CMK (cell line): Measurements from ENCODE around the gene CDC25B.
"Not testable (repeated sequence)": the region's sequence is repeated elsewhere in the genome, so short reads cannot be mapped to it uniquely, and the experiment has no call there.

ENCODE experiments used
- DNase-seq: peaks from one replicate; pipeline ENCODE4 v3.0.0-alpha.2; 2010; ENCODE audit warnings: low read depth

The CDC25B gene

DNA sequence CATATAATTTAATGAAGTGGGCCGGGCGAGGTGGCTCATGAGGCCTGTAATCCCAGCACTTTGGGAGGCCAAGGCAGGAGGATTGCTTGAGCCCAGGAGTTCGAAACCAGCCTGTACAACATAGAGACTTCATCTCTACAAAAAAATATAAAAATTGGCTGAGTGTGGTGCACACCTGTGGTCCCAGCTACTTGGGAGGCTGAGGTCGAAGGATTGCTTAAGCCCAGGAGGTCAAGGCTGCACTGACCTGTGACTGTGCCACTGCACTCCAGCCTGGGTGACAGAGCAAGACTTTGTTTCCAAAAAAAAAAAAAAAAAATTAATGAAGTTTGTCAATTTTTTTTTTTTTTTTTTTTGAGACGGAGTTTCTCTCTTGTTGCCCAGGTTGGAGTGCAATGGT, 33.8 kb downstream of the CDC25B start:
- not testable (repeated sequence) for DNase-seq

DNA sequence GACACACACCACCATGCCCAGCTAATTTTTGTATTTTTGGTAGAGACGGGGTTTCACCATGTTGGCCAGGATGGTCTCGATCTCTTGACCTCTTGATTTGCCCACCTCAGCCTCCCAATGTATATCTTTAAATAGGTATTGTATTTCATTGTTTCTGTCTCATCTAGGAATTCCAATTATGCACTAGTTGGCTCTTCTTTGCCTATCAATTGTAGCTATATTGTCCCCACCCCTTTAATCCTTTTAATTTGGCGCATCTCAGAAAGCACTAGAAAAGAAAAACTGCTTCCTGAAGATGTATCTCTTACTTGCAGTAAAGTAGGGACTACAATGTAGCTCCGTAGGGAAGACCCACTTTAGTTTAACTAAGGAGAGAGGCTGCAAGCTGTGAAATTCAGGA, 40.0 kb downstream of the CDC25B start:
- no peak for DNase-seq

DNA sequence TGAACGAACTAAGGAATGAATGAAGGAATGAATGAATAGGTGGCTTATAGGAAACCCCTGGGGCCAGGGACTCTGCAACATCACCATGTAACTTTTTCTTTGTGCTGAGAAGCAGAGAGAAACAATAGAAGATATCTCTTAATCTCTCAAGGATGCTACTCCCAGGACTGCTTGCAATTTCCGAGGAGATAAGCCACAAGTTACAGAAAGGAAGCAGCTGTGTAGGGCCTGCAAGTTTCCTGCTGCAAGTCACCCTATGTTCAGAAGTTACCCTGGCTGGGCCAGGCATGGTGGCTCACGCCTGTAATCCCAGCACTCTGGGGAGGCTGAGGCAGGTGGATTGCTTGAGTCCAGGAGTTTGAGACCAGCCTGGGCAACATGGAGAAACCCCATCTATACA, 43.2 kb downstream of the CDC25B start:
- peak; percentile 77 for DNase-seq

DNA sequence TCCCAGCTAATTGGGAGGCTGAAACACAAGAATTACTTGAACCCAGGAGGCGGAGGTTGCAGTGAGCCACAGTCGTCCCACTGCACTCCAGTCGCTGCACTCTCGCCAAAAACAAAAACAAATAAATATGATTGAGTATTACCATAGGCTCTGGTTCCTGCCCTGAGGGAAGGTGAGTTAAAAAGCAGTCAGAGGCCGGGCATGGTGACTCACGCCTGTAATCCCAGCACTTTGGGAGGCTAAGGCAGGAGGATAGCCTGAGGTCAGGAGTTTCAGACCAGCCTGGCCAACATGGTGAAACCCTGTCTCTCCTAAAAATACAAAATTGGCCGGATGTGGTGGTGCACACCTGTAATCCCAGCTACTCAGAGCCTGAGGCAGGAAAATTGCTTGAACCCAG, 44.1 kb downstream of the CDC25B start:
- not testable (repeated sequence) for DNase-seq

DNA sequence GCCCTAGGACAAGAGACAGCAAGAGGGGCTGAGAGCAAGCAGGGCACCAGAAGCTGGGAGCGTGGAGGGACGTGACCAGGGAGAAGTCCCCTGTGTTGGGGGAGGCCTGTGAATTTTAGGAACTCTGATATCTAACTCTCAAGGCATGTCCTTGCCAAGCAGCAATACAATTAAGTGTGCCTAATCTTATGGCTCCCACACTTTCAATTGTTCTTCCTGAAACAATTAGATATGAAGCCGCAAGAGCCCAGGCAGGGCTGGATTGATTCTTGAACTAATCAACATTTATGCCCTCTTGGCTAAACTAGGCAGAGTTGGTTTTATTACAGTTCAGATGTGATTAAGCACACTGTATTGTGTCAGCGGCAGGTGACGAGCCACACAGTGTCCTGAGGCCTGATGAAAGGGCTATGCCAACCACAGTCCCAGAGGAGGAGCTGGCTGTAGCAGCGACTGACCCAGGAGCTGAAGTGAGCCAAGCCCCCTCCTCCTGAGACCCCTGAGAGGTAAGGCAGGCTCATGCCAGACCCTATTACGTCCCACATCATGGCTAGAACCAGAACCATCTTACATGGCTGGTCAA, 46.3 kb downstream of the CDC25B start:
- no peak for DNase-seq

DNA sequence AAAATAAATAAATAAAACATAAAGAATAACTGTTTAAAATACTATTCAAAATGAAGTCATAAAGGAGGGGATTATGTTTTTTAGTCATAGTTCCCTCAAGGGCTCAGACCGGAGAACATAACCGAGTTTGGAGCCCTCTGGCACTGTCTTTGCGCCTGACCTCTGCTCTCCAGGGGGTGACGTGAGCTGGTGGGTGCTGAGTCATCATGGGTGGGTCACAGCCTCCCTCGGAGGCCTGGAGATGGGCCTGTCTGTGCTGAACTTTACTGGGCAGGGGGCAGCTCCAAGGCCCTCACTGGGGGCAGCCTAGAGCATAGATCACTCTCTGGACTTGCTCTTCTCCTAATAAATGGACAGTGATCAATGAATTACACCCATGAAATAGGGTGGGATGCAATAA, 47.4 kb downstream of the CDC25B start:
- DNase-seq, result no peak

DNA sequence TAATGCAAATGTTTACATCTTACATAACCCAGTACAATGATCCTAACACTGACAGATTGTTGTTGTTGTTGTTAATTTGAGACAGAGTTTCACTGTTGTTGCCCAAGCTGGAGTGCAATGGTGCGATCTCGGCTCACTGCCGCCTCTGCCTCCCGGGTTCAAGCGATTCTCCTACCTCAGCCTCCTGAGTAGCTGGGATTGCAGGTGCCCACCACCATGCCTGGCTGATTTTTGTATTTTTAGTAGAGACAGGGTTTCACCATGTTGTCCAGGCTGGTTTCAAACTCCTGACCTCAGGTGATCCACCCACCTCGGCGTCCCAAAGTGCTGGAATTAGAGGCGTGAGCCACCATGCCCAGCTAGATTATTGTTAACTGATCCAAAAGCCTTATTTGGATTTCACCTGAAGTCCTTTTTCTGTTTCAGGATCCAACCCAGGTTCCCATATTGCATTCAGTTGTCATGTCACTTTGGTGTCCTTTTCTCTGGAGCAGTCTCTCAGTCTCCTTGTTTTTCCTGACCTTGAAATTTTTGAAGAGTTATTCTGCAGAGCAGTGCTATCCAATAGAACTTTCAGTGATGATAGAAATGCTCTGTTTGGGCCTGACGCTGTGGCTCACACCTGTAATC, 48.0 kb downstream of the CDC25B start:
- DNase-seq, result not testable (repeated sequence)

DNA sequence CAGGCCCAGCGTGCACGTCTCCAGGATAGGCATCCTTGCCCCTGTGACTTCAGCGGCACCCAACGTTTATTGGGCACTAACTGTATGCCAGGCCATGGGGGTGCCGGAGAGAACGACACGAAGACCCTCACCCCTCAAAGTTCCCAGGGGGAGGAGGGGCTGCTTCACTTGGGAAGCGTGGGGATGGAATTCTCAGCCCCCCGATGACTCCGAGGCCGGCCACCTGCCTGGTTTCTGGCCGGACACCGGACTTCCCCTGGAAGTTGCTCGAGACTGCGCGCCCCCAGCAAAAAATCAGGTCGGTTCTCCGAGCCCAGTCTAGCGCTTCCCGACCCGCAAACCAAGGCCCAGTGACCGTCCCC, 50.2 kb downstream of the CDC25B start:
- no peak for DNase-seq

DNA sequence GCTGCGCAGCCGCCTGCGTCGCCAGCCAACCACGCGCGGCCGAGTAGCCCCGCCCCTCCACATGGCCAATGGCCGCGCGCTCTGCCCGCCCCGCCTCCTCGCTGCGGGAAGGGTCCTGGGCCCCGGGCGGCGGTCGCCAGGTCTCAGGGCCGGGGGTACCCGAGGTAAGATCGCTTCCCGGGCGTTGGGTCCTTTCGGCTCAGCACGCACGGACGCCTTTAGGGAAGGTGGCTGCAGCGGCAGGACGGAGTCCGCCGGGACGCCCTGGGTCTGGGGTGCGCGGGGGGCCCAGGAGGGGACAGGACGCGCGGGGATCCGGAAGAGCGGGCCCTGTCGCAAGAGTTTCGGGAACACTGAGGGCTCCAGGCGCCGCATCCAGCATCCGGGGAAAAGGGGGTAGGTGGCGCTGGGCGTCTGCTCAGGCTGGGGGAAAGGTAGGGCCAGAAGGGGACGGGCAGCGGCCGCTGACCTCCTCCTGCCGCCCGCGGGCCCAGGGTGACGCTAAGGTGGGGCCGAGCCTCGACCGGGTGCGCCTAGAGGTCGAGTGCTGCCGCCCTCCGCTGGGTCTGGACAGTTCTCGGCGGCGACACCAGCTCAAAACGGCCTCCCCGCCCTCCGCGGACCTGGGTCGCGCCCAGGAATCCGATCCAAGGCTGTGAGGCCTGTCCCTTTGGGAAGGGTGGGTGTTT, 50.8 kb downstream of the CDC25B start, which contains the start of gene MAVS:
Gene MAVS (plus strand): TSS at position 95 of the 689 bp plus-strand sequence. CDS start 7,791 bp downstream, outside the sequence.
- DNase-seq, result peak; percentile 88

DNA sequence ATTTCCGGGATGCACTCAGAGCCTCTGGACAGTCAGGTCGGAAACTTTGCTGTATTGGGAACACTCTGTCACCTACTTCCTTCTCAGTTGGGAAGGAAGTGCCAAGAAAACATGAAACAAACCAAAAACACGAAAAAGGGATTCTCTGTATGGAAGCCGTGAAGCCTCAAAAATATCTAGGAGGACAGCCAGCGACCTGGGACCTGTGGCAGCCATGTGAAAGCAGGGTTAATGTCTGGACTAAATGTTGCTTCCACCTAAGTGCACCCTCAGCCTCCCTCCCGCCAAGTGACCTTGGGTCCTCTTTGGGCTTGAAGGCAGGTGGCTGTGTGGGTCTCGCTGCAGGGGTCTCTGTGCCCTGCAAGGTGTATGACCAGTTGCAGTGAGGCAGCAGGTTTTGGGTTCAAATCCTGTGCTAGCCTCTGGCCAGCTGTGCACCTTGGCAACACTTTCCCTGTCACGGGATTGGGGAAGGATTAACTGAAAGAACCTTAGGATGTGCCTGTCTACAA, 51.4 kb downstream of the CDC25B start:
- no peak for DNase-seq

DNA sequence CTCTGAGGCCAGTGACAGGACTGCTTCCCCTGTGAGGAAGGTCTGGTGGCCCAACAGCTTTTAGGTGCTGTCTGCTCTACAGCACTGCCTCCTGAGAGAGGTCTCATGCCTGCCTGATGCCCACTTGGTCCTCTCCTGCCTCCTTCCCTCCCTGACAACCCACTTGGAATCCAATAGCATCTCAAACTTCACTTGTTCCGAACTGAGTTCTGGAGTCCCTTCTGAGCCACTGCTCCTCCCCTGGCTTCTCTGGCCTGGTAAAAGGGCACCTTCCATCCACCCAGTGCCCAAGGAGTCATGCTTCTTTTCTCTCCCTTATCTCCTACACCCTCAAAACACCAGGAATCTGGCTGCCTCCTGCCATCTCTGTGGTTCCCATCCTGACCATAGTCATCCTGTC, 52.5 kb downstream of the CDC25B start:
- DNase-seq, result no peak

DNA sequence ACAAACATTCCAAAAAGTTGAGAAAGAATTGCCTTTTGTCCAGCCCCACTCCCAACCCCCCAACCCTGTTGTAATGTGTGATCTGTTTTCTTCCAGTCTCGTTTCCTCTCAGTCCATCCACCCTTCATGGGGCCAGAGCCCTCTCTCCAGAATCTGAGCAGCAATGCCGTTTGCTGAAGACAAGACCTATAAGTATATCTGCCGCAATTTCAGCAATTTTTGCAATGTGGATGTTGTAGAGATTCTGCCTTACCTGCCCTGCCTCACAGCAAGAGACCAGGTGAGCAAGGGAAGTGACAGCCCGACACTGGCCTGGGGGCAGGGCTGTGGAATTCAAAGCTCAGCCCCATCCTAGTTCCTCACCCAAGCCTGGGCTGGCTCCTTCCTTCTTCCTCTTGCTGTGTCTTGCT, 58.4 kb downstream of the CDC25B start:
- DNase-seq, result no peak
